DMS153 treated with DMSO at 0.1 percent for 48 hours (cell line): ENCODE results near the gene CLEC4F.
"Not testable (repeated sequence)": the region's sequence is repeated elsewhere in the genome, so short reads cannot be mapped to it uniquely, and the experiment has no call there.

Experiments
- DNase-seq: peaks from one replicate; lab custom pipeline; 2025; ENCODE audit not compliant: unreplicated experiment; lab: John Stamatoyannopoulos, UW

CLEC4F gene

GRCh38 chr2:70827388-70827787 lies 7.0 kb upstream of the CLEC4F start:
- no peak for DNase-seq

- no peak for DNase-seq
Measured at GRCh38 chr2:70826696-70827350, 6.4 kb upstream of the CLEC4F start.

- no peak for DNase-seq
Measured at GRCh38 chr2:70823249-70823648, 2.9 kb upstream of the CLEC4F start.

- DNase-seq, result no peak
Measured at GRCh38 chr2:70822843-70823242, 2.4 kb upstream of the CLEC4F start.

- DNase-seq, result no peak
Measured at GRCh38 chr2:70817284-70817954, 3.0 kb downstream of the CLEC4F start.

- DNase-seq, result no peak
Measured at GRCh38 chr2:70816726-70817125, 3.7 kb downstream of the CLEC4F start.

- DNase-seq, result no peak
Measured at GRCh38 chr2:70808983-70809958, 11.1 kb downstream of the CLEC4F start.

GRCh38 chr2:70807828-70808118 lies 12.6 kb downstream of the CLEC4F start:
- DNase-seq, result no peak

GRCh38 chr2:70807102-70807827 lies 13.1 kb downstream of the CLEC4F start:
- no peak for DNase-seq

GRCh38 chr2:70806620-70807019 lies 13.8 kb downstream of the CLEC4F start:
- no peak for DNase-seq

- no peak for DNase-seq
Measured at GRCh38 chr2:70806013-70806412, 14.4 kb downstream of the CLEC4F start.

GRCh38 chr2:70801607-70802263 lies 18.7 kb downstream of the CLEC4F start:
- no peak for DNase-seq

GRCh38 chr2:70799706-70800105 lies 20.7 kb downstream of the CLEC4F start:
- DNase-seq, result no peak

- not testable (repeated sequence) for DNase-seq
Measured at GRCh38 chr2:70797996-70798395, 22.4 kb downstream of the CLEC4F start.

GRCh38 chr2:70797506-70797905 lies 22.9 kb downstream of the CLEC4F start:
- no peak for DNase-seq

GRCh38 chr2:70796262-70796661 lies 24.1 kb downstream of the CLEC4F start:
- no peak for DNase-seq

- no peak for DNase-seq
Measured at GRCh38 chr2:70795164-70795995, 25.0 kb downstream of the CLEC4F start.

- DNase-seq, result no peak
Measured at GRCh38 chr2:70793450-70793849, 26.9 kb downstream of the CLEC4F start.

GRCh38 chr2:70790136-70790828 lies 30.1 kb downstream of the CLEC4F start, which contains the start of gene FIGLA:
Gene FIGLA (minus strand): TSS chr2:70790643. CDS start chr2:70790638, 5 bp downstream.
- no peak for DNase-seq
